Spleen (tissue), 7 donors: ENCODE measurements around the gene NEURL1.
"Not testable (repeated sequence)": the region's sequence is repeated elsewhere in the genome, so short reads cannot be mapped to it uniquely, and the experiment has no call there.

ENCODE experiments used
- POLR2A ChIP-seq, 3 donors: fragments of 450-650 bp; IDR thresholded peaks; one replicate each; pipeline ENCODE4 v1.5.1; 2017; ENCODE audit warnings: antibody characterized with exemption in 3 of 3, mild to moderate bottlenecking in 1 of 3
- TF ChIP-seq, protein P1 (sequence below), 11 experiments: fragments of 200-600 bp in 7 of 11; fragments of 450-650 bp in 4 of 11; sonication (generic) in 4 of 11; IDR thresholded peaks in 8 of 11; conservative IDR thresholded peaks in 3 of 11; 1 replicate in 7 of 11; 2 replicates in 4 of 11; pipeline versions ENCODE4 v1.4.0 to v1.8.0; 2016 to 2021; ENCODE audit warnings: antibody characterized with exemption in 11 of 11, inconsistent platforms in 4 of 11, mild to moderate bottlenecking in 1 of 11
- donor health status: DM: no; HTN: no; CAD: no; lungs with moderate emphysema.
- donor health status: DM: no; HTN: no; CAD: no.
- donor health status: DM: no; HTN: no; CAD: no.

DNA sequence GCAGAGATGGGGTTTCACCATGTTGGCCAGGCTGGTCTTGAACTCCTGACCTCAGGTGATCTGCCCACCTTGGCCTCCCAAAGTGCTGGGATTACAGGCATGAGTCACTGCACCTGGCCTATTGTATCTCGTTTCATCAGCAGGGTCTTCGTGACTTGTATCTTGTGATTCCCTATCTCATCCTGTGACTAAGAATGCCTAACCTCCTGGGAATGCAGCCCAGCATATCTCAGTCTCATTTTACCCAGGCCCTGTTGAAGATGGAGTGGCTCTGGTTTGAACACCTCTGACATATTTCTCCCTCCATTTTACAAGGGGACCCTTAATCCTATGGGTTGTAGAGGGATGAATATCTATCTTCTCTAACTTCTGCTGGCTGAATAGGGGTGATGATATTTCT lies 34.0 kb downstream of the NEURL1 start:
- TF ChIP-seq, protein P1, sequence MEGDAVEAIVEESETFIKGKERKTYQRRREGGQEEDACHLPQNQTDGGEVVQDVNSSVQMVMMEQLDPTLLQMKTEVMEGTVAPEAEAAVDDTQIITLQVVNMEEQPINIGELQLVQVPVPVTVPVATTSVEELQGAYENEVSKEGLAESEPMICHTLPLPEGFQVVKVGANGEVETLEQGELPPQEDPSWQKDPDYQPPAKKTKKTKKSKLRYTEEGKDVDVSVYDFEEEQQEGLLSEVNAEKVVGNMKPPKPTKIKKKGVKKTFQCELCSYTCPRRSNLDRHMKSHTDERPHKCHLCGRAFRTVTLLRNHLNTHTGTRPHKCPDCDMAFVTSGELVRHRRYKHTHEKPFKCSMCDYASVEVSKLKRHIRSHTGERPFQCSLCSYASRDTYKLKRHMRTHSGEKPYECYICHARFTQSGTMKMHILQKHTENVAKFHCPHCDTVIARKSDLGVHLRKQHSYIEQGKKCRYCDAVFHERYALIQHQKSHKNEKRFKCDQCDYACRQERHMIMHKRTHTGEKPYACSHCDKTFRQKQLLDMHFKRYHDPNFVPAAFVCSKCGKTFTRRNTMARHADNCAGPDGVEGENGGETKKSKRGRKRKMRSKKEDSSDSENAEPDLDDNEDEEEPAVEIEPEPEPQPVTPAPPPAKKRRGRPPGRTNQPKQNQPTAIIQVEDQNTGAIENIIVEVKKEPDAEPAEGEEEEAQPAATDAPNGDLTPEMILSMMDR (IDR thresholded peaks at IDR 0.05 in 8 of 11, conservative IDR thresholded peaks at IDR 0.05 in 3 of 11), result not testable (repeated sequence)
- TF ChIP-seq POLR2A (IDR thresholded peaks at IDR 0.05), result not testable (repeated sequence)
